Activated T-helper 1 cell treated with anti-CD3 and anti-CD28 coated beads, Interleukin-2, amount 50 U/mL, for 16 hours (primary cell): ENCODE results near the gene ALKBH6.
"Not testable (repeated sequence)": the region's sequence is repeated elsewhere in the genome, so short reads cannot be mapped to it uniquely, and the experiment has no call there.

Source experiments
- DNase-seq, 2 donors: peaks; one replicate each; pipeline ENCODE4 v3.0.0-alpha.2; 2020; ENCODE audit warnings: low read depth in 1 of 2, low spot score in 1 of 2

The ALKBH6 gene

DNA sequence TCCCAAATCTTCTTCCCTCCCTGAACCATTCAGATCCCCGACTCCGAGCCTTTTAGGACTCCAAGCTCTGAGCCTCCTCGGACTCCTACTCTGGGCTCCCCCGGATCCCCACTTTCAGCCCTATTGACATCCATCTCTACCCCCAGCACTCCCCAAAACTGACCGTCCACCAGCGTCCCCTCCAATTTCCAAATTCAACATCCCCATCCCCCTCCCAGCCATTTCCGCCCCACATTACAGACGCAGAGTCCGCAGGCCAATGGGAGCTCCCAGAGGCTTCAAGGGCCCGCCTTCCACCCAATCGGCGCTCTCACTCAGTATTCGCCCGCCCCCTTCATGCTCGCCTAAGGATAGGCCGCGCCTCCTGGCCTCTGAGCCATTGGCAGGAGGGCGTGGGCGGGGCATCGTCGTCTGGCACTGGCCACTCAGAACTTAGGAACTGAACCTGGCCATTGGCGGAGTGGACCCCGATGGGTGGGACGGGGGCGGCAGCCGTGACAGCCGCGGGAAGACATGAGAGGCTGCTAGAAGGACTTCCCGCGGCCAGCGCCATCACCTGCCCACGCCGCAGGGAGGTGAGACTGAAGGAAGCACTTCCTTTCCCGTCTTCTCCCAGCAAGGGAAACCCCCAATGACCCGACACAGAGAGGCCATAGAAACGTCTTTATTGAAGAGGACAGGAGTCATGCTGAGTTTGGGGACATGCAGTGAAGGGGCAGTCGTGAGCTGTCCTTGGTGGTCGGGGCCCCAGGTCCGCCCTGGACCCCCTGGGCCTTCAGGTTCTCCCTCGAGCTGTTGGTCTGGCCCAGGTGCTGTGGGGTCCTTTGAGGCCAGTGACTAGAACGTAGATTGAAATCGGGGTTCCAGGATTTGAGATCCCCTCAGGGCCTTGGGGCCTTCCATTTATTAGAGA is at the start of gene ALKBH6:
Gene ALKBH6 (minus strand): TSS at position 202 of the 913 bp plus-strand sequence. CDS start 816 bp downstream, outside the sequence.
- peak; percentile 98 to 99 for DNase-seq

GRCh38 chr19:36061367-36061766 is 47.4 kb upstream of the ALKBH6 start:
- no peak for DNase-seq

- no peak for DNase-seq
These were observed 46.4 kb upstream of the ALKBH6 start for GRCh38 chr19:36060430-36060829.

DNA sequence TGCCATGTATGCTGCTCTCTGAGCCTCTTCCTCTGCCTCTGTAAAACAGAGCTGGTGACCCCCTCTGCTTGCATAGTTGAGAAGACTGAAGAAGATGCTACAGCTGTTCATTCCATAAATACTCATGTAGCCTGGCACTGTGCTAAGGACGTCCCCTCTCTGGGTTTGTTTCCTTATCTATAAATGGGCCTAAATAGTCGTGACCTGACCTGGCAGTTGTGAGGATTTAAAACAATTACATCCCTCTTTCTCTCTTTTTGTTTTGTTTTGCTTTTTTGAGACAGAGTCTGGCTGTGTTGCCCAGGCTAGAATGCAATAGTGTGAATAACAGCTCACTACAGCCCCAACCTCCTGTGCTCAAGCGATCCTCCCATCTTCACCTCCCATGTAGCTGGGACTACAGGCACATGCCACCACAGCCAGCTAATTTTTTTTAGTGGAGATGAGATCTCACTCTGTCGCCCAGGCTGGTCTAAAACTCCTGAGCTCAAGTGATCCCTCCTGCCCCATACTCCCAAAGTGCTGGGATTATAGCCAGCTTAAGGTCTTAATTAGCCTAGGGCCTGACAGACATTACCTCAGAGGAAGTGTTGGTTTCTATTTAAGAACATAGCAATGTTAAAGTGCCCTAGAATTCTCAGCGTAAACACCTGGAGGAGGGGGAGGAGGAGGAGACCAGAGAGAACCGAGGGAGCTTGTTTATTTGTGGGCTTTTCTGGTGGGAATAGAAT is 45.3 kb upstream of the ALKBH6 start:
- no peak for DNase-seq

DNA sequence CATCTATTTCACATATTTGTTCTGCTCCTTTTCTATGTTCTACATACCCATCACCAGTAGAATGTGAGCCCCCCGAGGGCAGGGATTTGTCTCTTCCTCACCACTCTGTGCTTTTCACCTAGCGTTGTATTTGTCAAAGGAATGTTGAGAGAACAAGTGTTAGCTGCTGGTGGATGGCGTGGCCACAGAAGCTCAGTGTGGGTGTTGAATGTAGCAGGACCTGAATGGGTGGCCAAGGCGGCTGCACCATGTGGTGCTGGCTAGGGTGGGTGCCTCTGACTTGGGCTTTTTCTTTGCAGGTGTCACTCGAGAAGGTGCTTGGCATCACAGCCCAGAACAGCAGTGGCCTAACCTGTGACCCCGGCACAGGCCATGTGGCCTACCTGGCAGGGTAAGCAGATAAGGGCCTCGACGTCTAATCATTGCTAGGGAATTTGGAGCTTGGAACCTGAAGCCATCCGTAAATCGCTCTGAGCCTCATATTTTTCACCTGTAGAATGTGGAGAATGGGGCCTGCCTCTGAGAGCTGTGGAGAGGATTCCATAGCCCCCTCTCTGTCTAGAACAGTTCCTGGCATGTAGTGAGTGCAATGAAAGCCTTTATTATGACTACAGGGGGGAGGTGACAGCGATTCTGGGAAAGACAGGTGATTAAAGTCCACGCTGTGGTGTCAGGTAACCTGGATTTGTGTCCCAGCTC is 44.6 kb upstream of the ALKBH6 start:
- no peak for DNase-seq

DNA sequence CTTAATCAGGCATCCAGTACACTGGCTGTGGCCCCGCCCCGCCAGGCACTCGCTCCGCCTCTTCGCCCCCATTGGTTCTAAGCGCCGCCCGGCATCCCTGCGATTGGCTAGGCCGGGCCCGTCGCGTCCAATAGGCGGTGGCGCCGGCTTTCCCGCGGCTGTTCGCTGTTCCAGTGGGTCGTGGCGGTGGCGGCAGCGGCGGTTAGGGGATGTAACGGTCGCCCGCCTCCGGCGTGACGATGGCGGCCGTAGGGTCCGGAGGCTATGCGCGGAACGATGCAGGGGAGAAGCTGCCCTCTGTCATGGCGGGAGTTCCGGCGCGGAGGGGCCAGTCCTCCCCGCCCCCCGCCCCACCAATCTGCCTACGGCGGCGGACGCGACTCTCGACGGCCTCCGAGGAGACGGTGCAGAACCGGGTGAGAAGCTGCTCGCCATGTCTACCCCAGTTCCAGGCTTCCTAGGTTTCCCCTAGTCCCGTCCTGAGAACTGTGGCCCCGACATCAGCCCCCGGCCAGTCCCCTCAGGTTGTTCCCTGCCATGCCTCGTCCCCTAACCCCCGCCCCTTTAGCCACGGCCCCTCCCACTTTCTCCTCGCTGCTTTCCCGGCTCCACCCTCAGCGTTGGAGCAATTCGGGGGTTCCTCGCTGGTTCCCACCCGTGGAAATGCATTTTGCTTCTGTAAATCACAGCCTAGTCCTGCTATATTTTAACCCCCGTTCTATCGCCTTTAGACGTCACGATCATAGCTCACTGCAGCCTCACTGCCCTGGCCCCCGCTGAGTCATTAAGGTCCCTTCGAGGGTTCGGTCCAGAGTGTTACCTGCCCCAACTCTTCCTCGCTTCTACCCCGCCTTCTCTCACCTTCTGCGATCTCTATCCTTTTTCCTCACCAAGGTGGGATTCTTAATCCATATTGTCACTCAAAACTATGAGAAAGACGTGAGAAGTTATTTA is 41.0 kb upstream of the ALKBH6 start, which contains the start of gene WDR62:
Gene WDR62 (plus strand): TSS at position 165 of the 954 bp plus-strand sequence. CDS start 75 bp downstream, at position 240.
- DNase-seq = peak; percentile 85 to 91

DNA sequence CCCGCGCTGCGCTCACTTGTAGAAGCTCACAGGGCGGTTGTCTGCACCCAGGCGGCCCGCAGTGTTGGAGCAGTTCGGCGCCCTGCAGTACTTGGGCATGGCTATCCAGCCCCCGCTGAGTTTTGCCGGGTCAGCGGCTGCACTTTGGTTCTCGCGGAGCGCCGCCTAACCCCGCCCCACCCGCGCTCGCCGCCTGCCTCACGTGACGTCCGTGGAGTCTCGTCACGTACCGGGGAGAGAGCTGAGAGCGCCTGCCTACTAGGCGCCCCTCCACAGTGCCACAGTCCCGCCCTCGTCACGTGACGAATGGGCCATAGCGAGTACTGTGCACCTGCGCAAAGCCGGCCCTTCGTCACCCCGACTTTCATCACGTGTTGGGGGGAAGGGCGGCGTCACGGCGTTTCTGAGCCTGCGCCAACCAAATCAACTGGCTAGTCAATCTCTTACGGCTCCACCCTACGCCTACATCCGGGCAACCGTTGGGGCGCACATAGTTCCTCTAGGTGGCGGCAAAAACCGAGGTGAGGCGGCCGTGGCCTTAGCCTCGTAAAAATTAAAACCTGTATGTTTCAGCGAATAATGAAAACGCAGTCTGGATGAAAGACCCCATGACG is 40.2 kb upstream of the ALKBH6 start, which contains the start of gene THAP8:
Gene THAP8 (minus strand): TSS at position 167 of the 614 bp plus-strand sequence. CDS start 68 bp downstream, at position 99.
- peak; percentile 99 for DNase-seq

GRCh38 chr19:36051637-36052036 is 37.6 kb upstream of the ALKBH6 start:
- no peak for DNase-seq

DNA sequence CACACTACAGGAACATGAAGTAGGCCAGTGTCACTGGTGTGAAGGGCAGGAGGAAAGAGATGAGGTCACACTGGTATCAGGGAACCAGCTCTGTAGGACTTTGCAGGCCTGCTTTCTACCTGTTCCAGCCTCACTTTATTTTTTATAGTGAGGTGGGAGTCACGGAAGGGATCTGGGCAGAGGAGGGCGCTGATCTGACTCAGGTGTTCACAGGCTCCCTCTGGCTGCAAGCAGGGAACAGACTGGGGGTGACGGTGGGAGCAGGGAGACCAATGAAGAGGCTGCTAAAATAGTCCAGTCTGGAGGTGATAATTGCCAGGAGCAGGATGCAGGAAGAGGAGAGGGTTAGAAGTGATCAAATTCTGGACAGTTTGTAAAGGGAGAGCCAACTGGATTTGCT is 37.2 kb upstream of the ALKBH6 start:
- no peak for DNase-seq

GRCh38 chr19:36049080-36049698 is 35.2 kb upstream of the ALKBH6 start:
- DNase-seq = no peak

DNA sequence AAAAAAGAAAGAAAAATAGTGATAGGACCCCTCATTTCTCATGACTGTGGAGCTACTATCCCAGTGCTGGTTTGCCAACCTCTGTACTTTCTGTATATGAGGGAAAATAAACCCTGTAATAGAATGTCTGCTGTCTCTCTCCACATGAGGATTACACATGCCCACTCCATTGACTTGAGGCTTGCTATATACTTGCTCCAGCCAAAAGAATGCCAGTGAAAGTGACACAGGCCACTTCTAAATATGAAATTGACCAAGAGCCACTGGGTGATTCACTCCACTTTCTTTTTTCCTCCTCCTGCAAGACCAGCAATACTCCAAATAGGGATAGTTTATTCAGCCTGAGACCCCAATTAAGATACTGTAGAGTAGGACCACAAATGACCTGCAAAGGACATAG is 33.8 kb upstream of the ALKBH6 start:
- DNase-seq = no peak

- no peak for DNase-seq
These were observed 32.5 kb upstream of the ALKBH6 start for GRCh38 chr19:36046443-36047050.

DNA sequence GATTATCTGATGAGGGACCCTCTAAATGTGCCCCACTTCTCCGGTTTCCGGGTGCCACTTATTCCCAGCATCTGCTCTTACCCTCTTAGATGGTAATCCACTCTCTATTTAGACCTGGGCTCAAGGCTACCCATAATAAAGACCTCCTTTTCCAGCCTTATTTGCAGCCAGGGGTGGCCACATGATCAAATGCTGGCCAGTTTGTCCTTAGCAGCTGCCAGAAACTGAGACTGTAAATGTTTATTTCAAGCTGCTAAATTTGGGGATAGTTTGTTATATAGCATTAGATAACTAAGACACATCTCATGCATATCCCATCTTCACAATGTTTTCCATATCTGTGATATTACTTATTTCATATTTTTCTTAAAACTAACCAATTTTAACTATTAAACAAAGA is 29.9 kb upstream of the ALKBH6 start:
- DNase-seq = no peak

DNA sequence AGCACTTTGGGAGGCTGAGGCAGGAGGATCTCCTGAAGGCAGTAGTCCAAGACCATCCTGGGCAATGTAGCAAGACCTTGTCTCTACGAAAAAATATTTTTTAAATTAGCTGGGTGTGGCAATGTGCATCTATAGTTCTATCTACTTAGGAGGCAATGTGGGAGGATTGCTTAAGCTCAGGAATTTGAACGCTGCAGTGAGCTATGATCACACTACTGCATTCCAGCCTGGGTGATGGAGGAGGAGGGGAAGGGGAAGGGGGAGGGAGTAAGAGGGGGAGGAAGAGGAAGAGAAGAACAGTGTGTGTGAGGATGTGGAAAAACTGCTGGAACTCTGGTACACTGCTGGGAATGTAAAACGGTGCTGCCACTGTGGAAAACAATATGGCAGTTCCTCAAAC is 27.8 kb upstream of the ALKBH6 start:
- DNase-seq = no peak

GRCh38 chr19:36041092-36041491 is 27.1 kb upstream of the ALKBH6 start:
- DNase-seq = not testable (repeated sequence)

DNA sequence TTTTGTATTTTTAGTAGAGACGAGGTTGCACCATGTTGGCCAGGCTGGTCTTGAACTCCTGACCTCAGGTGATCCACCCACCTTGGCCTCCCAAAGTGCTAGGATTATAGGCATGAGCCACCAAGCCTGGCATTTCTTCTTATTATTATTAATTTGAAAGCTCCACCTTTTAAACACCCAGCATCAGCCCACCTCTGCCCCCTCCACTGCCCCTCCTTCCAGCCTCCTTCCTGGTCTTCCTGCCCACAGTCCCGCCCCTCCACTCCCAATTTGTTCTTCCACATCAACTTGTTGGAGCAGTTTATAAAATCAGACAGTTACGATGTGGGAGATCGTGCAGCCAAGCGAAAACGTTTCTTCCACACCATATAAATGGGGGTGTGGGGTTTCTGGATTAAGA is 26.5 kb upstream of the ALKBH6 start:
- no peak for DNase-seq

DNA sequence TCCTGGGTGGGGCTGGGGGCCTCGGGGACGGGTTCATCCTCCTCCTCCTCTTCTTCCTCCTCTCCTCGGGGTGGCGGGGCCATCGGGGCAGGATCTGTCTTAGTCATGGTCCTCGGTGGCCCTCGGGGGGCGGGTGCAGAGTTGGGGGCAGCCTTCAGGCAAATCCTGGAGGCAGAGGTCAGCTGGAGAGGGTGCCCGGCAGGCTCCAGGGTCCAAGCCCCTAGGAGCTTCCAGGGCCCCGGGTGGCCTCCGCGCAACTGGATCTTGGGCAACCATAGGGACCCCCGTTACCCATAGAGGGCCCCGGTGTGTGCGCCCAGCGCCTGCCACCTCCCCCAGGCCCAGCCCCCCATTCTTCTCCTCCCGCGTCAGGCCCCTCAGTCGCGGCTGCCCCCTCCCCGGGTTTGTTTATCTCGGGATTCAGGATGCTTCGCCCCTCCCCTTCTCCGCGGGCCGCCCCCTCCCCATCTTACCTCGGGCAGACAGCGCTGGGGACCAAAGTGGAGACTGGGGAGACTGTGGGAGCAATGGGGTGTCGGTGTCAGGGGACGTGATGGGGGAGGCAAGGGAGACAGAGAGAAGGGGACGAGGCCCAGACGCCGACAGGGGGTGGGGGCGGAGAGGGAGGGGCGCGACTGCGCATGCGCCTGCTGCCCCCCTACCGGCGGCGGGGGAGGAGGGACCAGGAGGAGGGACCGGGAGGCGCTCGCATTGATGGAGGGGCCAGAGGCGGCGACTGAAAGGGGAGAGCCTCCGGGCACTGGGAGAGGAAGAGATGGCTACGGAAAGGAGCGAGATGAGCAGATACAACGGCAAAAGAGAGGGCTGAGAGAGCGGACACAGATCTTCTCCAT is 18.5 kb upstream of the ALKBH6 start, which contains the start of gene CLIP3:
Gene CLIP3 (minus strand): TSS at position 623 of the 854 bp plus-strand sequence. CDS start 516 bp downstream, at position 107.
- DNase-seq = peak in 1 of 2 donors; percentile 33

- DNase-seq = no peak
These were observed 17.3 kb upstream of the ALKBH6 start for GRCh38 chr19:36031308-36031707.
